ENCODE results near the gene IL34. TPM values are rescaled to one million over a fixed set of nuclear protein-coding genes. Genes with fewer than 3 reads are reported as not detected.

IL34 gene
- total RNA-seq, 6 experiments from 2014 or later = 0.09 TPM; not detected in 4

DNA sequence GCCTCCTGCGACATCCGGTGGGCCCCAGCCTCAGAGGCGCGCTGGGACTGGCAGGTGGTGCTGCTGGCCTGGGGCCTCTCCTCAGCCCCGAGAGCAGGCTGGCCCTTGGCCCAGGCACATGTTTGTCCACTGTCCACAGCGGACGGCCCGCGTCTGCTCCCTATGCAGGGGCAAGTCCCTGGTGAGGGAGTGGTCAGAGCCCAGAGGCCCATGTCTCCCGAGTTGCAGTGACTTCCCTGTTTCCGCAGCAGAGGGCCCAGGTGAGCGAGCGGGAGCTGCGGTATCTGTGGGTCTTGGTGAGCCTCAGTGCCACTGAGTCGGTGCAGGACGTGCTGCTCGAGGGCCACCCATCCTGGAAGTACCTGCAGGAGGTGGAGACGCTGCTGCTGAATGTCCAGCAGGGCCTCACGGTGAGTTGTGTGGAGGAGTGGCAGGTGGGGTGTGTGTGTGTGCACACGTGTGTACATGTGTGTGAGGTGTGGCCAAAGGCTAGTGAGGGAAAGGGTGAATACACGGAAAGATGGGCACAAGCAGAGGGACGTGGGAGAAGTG lies 10.4 kb downstream of the IL34 start:
- Mint-ChIP-seq H3K27me3 (ENCODE audit: insufficient read depth) (peaks cover 14% of the 10 kb centered on the region), H3K4me1 (ENCODE audit: low read depth) (peaks cover 22% of the 10 kb centered on the region), H3K4me3 (no peak overlapping the region), H3K36me3 (ENCODE audit: low read depth) (no peaks in the 10 kb centered on the region), H3K27ac (no peak overlapping the region), H3K9me3 (no peaks in the 10 kb centered on the region)
- DNase-seq = no peak
- TF ChIP-seq, protein P1, sequence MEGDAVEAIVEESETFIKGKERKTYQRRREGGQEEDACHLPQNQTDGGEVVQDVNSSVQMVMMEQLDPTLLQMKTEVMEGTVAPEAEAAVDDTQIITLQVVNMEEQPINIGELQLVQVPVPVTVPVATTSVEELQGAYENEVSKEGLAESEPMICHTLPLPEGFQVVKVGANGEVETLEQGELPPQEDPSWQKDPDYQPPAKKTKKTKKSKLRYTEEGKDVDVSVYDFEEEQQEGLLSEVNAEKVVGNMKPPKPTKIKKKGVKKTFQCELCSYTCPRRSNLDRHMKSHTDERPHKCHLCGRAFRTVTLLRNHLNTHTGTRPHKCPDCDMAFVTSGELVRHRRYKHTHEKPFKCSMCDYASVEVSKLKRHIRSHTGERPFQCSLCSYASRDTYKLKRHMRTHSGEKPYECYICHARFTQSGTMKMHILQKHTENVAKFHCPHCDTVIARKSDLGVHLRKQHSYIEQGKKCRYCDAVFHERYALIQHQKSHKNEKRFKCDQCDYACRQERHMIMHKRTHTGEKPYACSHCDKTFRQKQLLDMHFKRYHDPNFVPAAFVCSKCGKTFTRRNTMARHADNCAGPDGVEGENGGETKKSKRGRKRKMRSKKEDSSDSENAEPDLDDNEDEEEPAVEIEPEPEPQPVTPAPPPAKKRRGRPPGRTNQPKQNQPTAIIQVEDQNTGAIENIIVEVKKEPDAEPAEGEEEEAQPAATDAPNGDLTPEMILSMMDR (IDR thresholded peaks at IDR 0.05) = no peak

DNA sequence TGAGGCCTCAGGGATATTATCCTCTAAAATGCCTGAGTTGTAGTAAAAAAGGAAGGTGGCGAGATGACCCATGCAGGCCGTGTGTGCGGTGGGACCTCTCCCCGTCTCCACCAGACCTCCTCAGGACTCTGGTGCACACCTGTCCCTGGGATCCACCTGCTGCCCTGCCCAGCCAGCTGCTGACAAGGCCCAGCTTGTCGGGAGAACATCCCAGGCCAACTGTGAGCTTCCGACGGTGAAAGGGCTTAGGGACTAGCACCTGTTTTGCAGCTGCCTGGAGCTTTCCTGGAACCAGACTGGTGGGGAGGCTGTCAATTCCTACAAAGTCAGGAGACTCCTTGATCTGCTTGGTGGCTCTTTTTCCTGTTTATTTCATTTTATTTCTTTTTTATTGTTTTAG lies 11.6 kb downstream of the IL34 start:
- H3K4me1 Mint-ChIP-seq (ENCODE audit: low read depth) = peaks cover 16% of the 10 kb centered on the region
- H3K9me3 Mint-ChIP-seq = no peaks in the 10 kb centered on the region

DNA sequence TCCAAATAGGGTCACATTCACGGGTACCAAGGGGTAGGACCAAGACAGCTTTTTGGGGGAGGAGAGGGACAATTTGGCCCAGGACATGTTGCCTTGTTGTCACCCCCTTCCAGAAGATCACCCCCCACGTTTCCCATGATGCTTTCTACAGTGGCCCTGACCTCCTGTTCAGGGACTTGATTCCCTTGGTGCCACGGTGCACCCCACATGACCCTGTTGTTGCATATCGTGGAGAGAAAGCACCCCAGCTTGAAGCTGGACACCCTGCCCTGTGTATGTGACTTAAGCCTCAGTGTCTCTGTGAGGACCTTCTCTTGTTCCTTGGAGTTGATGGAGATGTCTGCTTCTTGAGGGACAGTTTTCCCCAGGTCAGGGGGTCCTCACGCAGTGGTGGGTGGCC lies 12.6 kb downstream of the IL34 start:
- no peak for DNase-seq
- TF ChIP-seq, protein P1 (IDR thresholded peaks at IDR 0.05) = no peak
- H3K27me3 Mint-ChIP-seq (ENCODE audit: insufficient read depth) = peaks cover 21% of the 10 kb centered on the region
- H3K36me3 Mint-ChIP-seq (ENCODE audit: low read depth) = no peaks in the 10 kb centered on the region
- no peak overlapping the region for H3K27ac Mint-ChIP-seq
- peaks cover 10% of the 10 kb centered on the region for H3K4me1 Mint-ChIP-seq (ENCODE audit: low read depth)
- H3K9me3 Mint-ChIP-seq = no peaks in the 10 kb centered on the region
- H3K4me3 Mint-ChIP-seq = no peak overlapping the region

More for the DNA sequence above, 11.6 kb downstream of the IL34 start:
- TF ChIP-seq, protein P1 (IDR thresholded peaks at IDR 0.05) = no peak
- Mint-ChIP-seq H3K36me3 (ENCODE audit: low read depth) (no peaks in the 10 kb centered on the region), H3K27me3 (ENCODE audit: insufficient read depth) (peaks cover 21% of the 10 kb centered on the region), H3K4me3 (no peak overlapping the region), H3K27ac (no peak overlapping the region)
- DNase-seq = no peak

DNA sequence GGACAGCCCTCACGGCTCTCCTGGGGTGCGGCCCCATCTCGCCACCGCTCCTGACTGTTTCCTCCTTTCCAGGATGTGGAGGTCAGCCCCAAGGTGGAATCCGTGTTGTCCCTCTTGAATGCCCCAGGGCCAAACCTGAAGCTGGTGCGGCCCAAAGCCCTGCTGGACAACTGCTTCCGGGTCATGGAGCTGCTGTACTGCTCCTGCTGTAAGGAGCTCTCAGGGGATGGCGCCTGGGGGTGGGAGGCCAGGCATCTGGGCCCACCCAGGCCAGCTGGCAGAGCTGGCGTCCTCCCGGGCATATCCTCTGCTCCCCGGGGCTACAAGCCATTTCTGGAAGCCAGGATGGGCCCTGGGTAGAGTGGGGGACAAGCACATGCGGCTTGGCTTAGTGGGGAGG lies 13.2 kb downstream of the IL34 start:
- TF ChIP-seq, protein P1 (IDR thresholded peaks at IDR 0.05) = no peak
- Mint-ChIP-seq H3K36me3 (ENCODE audit: low read depth) (no peaks in the 10 kb centered on the region), H3K4me3 (no peak overlapping the region), H3K9me3 (no peaks in the 10 kb centered on the region), H3K27ac (no peak overlapping the region), H3K27me3 (ENCODE audit: insufficient read depth) (peaks cover 21% of the 10 kb centered on the region), H3K4me1 (ENCODE audit: low read depth) (peaks cover 4% of the 10 kb centered on the region)
- DNase-seq = no peak

DNA sequence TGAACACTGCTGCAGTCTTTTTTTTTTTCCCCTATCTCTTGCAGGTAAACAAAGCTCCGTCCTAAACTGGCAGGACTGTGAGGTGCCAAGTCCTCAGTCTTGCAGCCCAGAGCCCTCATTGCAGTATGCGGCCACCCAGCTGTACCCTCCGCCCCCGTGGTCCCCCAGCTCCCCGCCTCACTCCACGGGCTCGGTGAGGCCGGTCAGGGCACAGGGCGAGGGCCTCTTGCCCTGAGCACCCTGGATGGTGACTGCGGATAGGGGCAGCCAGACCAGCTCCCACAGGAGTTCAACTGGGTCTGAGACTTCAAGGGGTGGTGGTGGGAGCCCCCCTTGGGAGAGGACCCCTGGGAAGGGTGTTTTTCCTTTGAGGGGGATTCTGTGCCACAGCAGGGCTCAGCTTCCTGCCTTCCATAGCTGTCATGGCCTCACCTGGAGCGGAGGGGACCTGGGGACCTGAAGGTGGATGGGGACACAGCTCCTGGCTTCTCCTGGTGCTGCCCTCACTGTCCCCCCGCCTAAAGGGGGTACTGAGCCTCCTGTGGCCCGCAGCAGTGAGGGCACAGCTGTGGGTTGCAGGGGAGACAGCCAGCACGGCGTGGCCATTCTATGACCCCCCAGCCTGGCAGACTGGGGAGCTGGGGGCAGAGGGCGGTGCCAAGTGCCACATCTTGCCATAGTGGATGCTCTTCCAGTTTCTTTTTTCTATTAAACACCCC lies 13.8 kb downstream of the IL34 start:
- Mint-ChIP-seq H3K27me3 (ENCODE audit: insufficient read depth) (peaks cover 21% of the 10 kb centered on the region), H3K4me1 (ENCODE audit: low read depth) (no peaks in the 10 kb centered on the region; the same call in 1 of the 2 replicates), H3K27ac (no peak overlapping the region), H3K4me3 (no peak overlapping the region), H3K9me3 (no peaks in the 10 kb centered on the region), H3K36me3 (ENCODE audit: low read depth) (no peaks in the 10 kb centered on the region)
- no peak for DNase-seq
- TF ChIP-seq, protein P1 (IDR thresholded peaks at IDR 0.05) = no peak
